Measurements from ENCODE around the gene MIF4GD. TPM values are rescaled to one million over a fixed set of nuclear protein-coding genes. Genes with fewer than 3 reads are reported as not detected.
"Not testable (repeated sequence)": the region's sequence is repeated elsewhere in the genome, so short reads cannot be mapped to it uniquely, and the experiment has no call there.

Gene MIF4GD
- total and polyA plus RNA-seq, 9 of the 15 experiments (the other 6 are each of a cell fraction or from before 2014, with no cell fraction given): 11.8 to 63.8 (median 28.1) TPM

GRCh38 chr17:75257228-75257627, 13.8 kb downstream of the MIF4GD start:
- H3K27me3 ChIP-seq (ENCODE audit: control insufficient read depth in 2 of 2, insufficient read depth in 2 of 2, low read length in 2 of 2); FAIRE-seq; H3K27ac ChIP-seq (ENCODE audit: extremely low read depth, low read depth, low read length); H2AFZ ChIP-seq (ENCODE audit: low read depth, low read length); BruUV-seq (replicated peaks); in situ Hi-C loops (cut with MboI); H3K4me2 ChIP-seq (ENCODE audit: insufficient read depth, low read length); H3K9me1 ChIP-seq (ENCODE audit: control insufficient read depth, insufficient read depth, low read length); intact Hi-C loops (cut with micrococcal nuclease); DNase-seq (ENCODE audit: extremely low read depth in 1 of 4, low spot score in 3 of 4); CTCF ChIA-PET (ENCODE audit: low intra/inter-chr PET ratio); H3K9ac ChIP-seq (ENCODE audit: insufficient read depth in 1 of 2, low read depth in 2 of 2, low read length in 2 of 2); H3K4me3 ChIP-seq; H4K20me1 ChIP-seq (replicated peaks; ENCODE audit: control insufficient read depth, insufficient read depth, low read length); POLR2A ChIA-PET; ATAC-seq; H3K9me3 ChIP-seq (replicated peaks; ENCODE audit: control insufficient read depth, insufficient read depth, low read depth, low read length); TF ChIP-seq PBX2 (CRISPR knock-in tag; IDR thresholded peaks at IDR 0.05; ENCODE audit: low read depth): not testable (repeated sequence)
- peak; percentile 46 for TF ChIP-seq MEIS2 (IDR thresholded peaks at IDR 0.05; ENCODE audit: partially characterized antibody)
- peak; percentile 43; the same call in 1 of the 2 replicates for TF ChIP-seq ARID1B (IDR thresholded peaks at IDR 0.05)
- TF ChIP-seq DPF2 (IDR thresholded peaks at IDR 0.05): peak; percentile 60; the same call in 1 of the 2 replicates
- TF ChIP-seq HDAC1 (IDR thresholded peaks at IDR 0.05): 0 out of 4 replicates have a peak, but pooled peaks of 1 of the 2 experiments have one; percentile 23
- TF ChIP-seq FOXA3 (CRISPR knock-in tag; conservative IDR thresholded peaks at IDR 0.05 in 1 of 2, IDR thresholded peaks at IDR 0.05 in 1 of 2): peak; percentile 61 to 83; a peak in 3 of 4 replicates
- peak; percentile 55 for TF ChIP-seq PKNOX1 (IDR thresholded peaks at IDR 0.05)
- TF ChIP-seq SMARCA4 (IDR thresholded peaks at IDR 0.05): peak; percentile 45; the same call in 1 of the 2 replicates
- TF ChIP-seq, protein P1, sequence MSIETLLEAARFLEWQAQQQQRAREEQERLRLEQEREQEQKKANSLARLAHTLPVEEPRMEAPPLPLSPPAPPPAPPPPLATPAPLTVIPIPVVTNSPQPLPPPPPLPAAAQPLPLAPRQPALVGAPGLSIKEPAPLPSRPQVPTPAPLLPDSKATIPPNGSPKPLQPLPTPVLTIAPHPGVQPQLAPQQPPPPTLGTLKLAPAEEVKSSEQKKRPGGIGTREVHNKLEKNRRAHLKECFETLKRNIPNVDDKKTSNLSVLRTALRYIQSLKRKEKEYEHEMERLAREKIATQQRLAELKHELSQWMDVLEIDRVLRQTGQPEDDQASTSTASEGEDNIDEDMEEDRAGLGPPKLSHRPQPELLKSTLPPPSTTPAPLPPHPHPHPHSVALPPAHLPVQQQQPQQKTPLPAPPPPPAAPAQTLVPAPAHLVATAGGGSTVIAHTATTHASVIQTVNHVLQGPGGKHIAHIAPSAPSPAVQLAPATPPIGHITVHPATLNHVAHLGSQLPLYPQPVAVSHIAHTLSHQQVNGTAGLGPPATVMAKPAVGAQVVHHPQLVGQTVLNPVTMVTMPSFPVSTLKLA (conservative IDR thresholded peaks at IDR 0.05): peak; percentile 32 to 72
- TF ChIP-seq MAFG (tag; conservative IDR thresholded peaks at IDR 0.05): peak; percentile 39
- TF ChIP-seq ZEB2 (IDR thresholded peaks at IDR 0.05): 0 out of 2 replicates have a peak, but pooled peaks have one; percentile 16
- TF ChIP-seq C11orf30 (IDR thresholded peaks at IDR 0.05; ENCODE audit: low read depth): peak; percentile 44
- TF ChIP-seq ZNF316 (IDR thresholded peaks at IDR 0.05): peak; percentile 54; the same call in 1 of the 2 replicates
- peak; percentile 93 to 96 for TF ChIP-seq FOXK2 (conservative IDR thresholded peaks at IDR 0.05 in 1 of 2, IDR thresholded peaks at IDR 0.05 in 1 of 2; ENCODE audit: low read depth in 2 of 2)
- TF ChIP-seq PBX2 (tag; conservative IDR thresholded peaks at IDR 0.05; ENCODE audit: low read depth): peak; percentile 44; the same call in 1 of the 2 replicates
- peak; percentile 48; the same call in 1 of the 2 replicates for TF ChIP-seq NFE2 (IDR thresholded peaks at IDR 0.05; ENCODE audit: low read depth)
- TF ChIP-seq L3MBTL2 (IDR thresholded peaks at IDR 0.05): peak; percentile 29; the same call in 1 of the 2 replicates
- Histone ChIP-seq H3K4me1 (replicated peaks in 1 of 2; ENCODE audit: control insufficient read depth in 2 of 2, insufficient read depth in 2 of 2, low read length in 2 of 2) (peaks cover 18 to 20% of the 10 kb centered on the region in 2 experiments; a peak in 4 of 5 replicates), H3K79me2 (ENCODE audit: control insufficient read depth, insufficient read depth, low read length) (peaks cover 59% of the 10 kb centered on the region), H3K36me3 (ENCODE audit: control insufficient read depth, insufficient read depth, low read length) (peaks cover 12% of the 10 kb centered on the region; the same call in 1 of the 3 replicates)
- 4% methylated on average over 2 of the region's 2 CpGs for WGBS (ENCODE audit: insufficient coverage, low coverage, missing lambda C conversion rate)

Data from K562 (cell line).